HT-29 (cell line): ENCODE measurements around the gene TOLLIP. TPM values are rescaled to one million over a fixed set of nuclear protein-coding genes. Genes with fewer than 3 reads are reported as not detected.

ENCODE experiments used
- small RNA-seq: library from RNA; depleted of rRNA; stranded (forward); fragments of <200 nt; gene quantifications from one replicate; pipeline ENCODE3, GENCODE V24; 2014
- total RNA-seq: library from RNA; depleted of rRNA; stranded (reverse); fragments of >200 nt; shearing (Covaris generic); gene quantifications from 2 replicates; pipeline ENCODE4 v1.2.3, GENCODE V29; 2014; rRNA removed

TOLLIP gene
- total RNA-seq, 1 experiment from 2014 or later, result 53.6 TPM

Small RNA genes within 50 kb of the gene (small RNA-seq; reads per million reads assigned to genes)
- gene MIR6744, result not detected

Other genes starting within 250 kb of the TOLLIP start
- gene MUC2, start 234.8 kb downstream of the TOLLIP start, total RNA-seq, result 6.9 and 9.1 TPM in 2 replicates
- gene MUC5AC, start 151.7 kb downstream of the TOLLIP start, total RNA-seq, result 6.9 and 9.0 TPM in 2 replicates
- 0.10 and 4.3 TPM in 2 replicates for gene MUC5B, start 86.6 kb downstream of the TOLLIP start, total RNA-seq
- 0.52 and 0.76 TPM in 2 replicates for gene BRSK2, start 80.3 kb upstream of the TOLLIP start, total RNA-seq
- gene MOB2, start 177.1 kb upstream of the TOLLIP start, total RNA-seq, result 56.6 and 67.2 TPM in 2 replicates